PC-3 (cell line): ENCODE results near the gene CPZ.

Source experiments
- CTCF ChIP-seq: fragments of 300-600 bp; sonication (generic); conservative IDR thresholded peaks from 2 replicates; pipeline ENCODE4 v1.5.1; 2017; ENCODE audit warnings: antibody characterized with exemption, low read depth, mild to moderate bottlenecking, low read length
- EZH2 ChIP-seq: fragments of 300-600 bp; sonication (generic); IDR thresholded peaks from one replicate; pipeline ENCODE4 v1.6.1; 2017; ENCODE audit warnings: antibody characterized with exemption, mild to moderate bottlenecking, low read length; ENCODE audit not compliant: unreplicated experiment

DNA sequence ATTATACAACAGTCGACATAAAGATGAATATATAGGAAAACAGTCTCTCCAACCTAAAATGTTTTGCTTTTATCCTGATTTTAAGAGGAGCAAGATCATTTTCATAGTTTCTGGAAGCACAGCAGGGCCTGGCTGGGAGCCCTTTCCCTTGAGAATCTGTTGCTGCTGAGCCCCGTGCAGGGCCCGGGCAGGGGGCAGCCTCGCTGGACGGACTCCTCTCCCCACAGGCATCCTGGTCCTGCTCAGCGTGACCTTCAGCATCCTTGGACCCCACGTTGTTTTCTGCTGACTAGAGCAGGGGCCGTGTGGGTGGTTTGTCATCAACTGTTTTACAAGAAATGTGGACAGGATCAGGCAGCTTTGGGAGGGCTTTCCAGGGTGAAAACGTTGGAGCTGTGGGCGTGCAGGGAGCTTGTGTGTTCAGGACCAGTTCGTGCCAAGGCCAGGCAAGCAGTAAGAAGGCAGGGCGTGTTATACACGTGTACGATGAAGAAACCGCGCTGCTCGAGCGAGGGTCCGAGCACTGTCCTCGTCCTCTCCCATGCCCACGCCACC lies 25.0 kb downstream of the CPZ start:
- TF ChIP-seq EZH2 (no peak), CTCF (no peak)
